Epithelial cell of proximal tubule (primary cell): Measurements from ENCODE around the gene ICOSLG. TPM values are rescaled to one million over a fixed set of nuclear protein-coding genes. Genes with fewer than 3 reads are reported as not detected.
"Not testable (repeated sequence)": the region's sequence is repeated elsewhere in the genome, so short reads cannot be mapped to it uniquely, and the experiment has no call there.

Experiments
- DNase-seq: peaks from one replicate; pipeline ENCODE4 v3.0.0-alpha.2; 2011; ENCODE audit warnings: low read depth
- H3K4me3 ChIP-seq: 2 replicates; pipeline ENCODE4 v1.5.1; 2011; ENCODE audit warnings: low read depth, mild to moderate bottlenecking, low read length
- total RNA-seq: library from RNA; depleted of rRNA; stranded (reverse); fragments of >200 nt; gene quantifications from 2 replicates; pipeline ENCODE4 v1.2.3, GENCODE V29; 2015
- TF ChIP-seq, protein P1 (sequence below): conservative IDR thresholded peaks from 2 replicates; pipeline ENCODE4 v1.5.1; 2012; ENCODE audit warnings: low read depth, mild to moderate bottlenecking, low read length

The ICOSLG gene, protein sequence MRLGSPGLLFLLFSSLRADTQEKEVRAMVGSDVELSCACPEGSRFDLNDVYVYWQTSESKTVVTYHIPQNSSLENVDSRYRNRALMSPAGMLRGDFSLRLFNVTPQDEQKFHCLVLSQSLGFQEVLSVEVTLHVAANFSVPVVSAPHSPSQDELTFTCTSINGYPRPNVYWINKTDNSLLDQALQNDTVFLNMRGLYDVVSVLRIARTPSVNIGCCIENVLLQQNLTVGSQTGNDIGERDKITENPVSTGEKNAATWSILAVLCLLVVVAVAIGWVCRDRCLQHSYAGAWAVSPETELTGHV
- 0.29 and 2.7 TPM in 2 replicates for total RNA-seq

DNA sequence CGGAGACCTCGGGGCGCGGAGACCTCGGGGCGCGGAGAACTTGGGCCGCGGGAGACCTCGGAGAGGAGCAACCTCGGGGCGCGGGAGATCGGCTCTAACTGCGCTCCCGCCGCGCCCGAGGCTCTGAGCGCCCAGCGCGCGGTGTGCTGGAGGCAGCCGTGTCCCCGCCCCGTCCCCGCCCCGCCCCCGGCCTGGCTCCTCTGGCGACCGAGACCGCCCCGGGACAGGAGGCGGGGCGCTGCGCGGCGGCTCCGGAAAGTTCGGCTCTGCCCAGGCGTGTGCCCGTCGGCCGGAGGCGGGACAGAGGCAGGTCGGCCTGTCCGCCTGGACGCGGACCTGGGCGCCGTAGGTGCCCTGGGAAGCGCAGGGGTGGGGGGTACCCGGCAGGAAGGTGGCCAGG lies at the start of gene ICOSLG:
TSS of gene ICOSLG (minus strand) at position 102 of the 400 bp plus-strand sequence. CDS start 126 bp downstream, outside the sequence.
- not testable (repeated sequence) for DNase-seq, H3K4me3 ChIP-seq

DNA sequence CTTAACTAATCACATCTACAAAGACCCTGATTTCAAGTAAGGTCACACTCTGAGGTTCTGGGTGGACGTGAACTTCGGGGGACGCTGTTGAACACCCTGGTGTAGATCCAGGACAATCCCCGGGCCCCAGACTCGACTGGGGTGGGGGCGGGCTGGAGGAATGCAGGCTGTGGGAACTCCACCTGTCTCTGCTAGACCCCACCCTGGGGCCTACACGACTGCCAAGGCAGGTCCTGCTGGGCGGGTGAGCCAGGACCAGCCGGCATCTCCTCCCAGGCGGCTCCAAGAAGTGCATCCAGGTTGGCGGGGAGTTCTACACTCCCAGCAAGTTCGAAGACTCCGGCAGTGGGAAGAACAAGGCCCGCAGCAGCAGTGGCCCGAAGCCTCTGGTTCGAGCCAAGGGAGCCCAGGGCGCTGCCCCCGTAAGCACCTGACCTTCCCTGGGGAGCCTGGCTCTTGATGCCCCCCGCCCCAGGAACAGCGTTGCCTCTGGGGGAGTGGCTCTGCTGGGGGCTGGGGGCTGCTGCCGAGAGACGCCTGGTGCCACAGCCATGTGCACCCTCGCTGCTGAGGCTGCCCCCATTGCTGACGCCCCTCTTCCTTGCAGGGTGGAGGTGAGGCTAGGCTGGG lies 48.8 kb upstream of the ICOSLG start:
- H3K4me3 ChIP-seq: no peak overlapping the region
- DNase-seq: no peak
- TF ChIP-seq, protein P1, sequence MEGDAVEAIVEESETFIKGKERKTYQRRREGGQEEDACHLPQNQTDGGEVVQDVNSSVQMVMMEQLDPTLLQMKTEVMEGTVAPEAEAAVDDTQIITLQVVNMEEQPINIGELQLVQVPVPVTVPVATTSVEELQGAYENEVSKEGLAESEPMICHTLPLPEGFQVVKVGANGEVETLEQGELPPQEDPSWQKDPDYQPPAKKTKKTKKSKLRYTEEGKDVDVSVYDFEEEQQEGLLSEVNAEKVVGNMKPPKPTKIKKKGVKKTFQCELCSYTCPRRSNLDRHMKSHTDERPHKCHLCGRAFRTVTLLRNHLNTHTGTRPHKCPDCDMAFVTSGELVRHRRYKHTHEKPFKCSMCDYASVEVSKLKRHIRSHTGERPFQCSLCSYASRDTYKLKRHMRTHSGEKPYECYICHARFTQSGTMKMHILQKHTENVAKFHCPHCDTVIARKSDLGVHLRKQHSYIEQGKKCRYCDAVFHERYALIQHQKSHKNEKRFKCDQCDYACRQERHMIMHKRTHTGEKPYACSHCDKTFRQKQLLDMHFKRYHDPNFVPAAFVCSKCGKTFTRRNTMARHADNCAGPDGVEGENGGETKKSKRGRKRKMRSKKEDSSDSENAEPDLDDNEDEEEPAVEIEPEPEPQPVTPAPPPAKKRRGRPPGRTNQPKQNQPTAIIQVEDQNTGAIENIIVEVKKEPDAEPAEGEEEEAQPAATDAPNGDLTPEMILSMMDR: no peak

DNA sequence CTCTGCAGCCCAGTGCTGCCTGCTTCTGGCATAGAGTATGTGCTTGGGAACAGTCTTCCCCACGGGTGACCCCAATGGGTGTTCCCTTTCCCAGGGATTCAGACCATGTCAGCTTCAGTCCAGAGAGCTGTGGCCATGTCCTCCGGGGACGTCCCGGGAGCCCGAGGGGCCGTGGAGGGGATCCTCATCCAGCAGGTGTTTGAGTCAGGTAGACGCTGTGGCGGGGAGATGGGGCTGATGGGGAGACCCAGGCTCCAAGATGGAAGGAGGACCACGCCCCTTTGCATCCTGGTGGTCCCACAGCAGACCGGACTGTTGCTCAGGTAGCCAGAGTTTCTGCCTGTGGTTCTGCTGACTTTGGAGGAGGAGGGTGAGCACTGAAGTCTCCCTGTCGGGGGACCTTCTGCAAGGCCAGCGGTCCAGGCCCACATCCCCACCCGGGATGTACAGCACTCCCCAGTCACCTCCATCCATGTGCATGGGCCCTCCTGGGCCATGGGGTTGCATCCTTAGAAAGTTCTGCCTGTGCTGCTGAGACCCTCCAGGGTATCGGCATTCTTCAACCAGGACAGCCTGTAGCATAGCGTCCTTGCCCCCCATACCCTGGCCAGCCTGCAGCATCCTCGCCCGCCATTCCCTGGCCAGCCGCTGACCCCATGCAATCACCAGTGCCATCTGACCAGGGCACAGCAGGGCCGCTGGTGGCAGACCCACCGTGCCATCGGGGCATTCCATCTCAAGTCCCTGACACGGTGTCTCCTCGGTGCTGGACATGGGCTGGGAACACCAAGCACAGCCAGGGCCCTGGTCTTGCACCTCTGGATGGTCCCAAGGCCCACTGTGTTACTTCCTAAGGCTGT lies 47.7 kb upstream of the ICOSLG start:
- H3K4me3 ChIP-seq: no peak overlapping the region
- DNase-seq: no peak
- TF ChIP-seq, protein P1: no peak

DNA sequence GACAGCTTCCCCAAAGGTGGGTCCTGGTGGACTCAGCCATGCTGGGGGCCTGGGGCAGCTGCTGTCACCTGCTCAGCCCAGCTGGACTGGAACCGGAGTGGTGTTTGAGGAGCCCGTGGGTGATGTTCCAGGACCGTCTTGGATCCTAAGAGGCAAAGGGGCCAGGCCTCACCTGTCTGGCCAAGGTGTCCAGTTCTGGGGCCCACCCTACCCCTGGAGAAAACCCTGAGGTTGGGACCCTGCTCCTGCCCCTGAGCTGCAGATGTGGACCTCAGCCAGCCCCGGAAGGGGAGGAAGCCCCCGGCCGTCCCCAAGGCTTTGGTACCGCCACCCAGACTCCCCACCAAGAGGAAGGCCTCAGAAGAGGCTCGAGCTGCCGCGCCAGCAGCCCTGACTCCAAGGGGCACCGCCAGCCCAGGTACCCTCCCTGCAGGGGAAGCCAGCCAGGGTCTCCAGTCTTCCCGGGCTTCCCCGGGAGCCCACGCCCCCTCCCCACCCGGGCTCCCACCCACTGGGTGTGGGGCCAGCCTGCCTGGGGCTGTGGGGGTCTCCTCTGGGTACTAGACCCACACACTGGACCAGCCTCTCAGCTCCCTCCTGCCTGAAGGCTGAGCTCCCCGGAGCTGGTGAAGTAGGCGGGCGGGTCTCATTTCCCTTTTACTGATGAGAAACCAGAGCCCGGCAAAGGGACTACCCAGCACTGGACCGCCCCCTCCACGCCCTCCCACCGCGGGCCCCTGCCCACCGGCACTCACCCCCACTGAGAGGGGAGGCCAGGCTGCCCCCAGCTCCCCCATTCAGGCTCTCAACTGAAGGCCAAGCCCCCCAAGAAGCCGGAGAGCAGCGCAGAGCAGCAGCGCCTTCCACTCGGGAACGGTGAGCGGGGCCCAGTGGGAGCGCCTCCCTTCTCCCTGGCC lies 46.2 kb upstream of the ICOSLG start:
- H3K4me3 ChIP-seq: no peak overlapping the region
- DNase-seq: no peak
- TF ChIP-seq, protein P1: no peak

DNA sequence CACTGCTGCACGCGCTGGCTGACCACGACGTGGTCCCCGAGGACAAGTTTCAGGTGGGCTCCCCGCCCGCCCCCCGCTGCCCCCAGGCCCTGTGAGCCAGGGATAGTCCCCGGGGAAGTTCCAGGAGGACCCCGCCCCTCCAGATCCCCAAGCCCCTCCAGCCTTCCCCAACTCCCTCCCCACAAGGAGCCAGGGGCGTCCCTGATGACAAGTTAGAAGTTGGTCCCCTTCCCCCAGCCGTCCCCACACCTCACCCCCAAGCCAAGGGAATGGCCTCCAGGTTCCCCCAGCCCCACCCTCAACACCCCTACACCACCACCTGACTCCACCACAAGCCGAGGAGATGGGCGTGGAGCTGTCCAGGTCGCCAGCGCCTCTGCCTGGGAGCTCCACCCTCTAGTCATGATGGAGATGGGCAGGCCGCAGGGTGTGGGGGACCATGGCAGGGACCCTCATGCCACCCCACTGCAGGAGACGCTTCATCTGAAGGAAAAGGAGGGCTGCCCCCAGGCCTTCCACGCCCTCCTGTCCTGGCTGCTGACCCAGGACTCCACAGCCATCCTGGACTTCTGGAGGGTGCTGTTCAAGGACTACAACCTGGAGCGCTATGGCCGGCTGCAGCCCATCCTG lies 45.5 kb upstream of the ICOSLG start:
- TF ChIP-seq, protein P1: no peak
- H3K4me3 ChIP-seq: no peak overlapping the region
- no peak for DNase-seq

DNA sequence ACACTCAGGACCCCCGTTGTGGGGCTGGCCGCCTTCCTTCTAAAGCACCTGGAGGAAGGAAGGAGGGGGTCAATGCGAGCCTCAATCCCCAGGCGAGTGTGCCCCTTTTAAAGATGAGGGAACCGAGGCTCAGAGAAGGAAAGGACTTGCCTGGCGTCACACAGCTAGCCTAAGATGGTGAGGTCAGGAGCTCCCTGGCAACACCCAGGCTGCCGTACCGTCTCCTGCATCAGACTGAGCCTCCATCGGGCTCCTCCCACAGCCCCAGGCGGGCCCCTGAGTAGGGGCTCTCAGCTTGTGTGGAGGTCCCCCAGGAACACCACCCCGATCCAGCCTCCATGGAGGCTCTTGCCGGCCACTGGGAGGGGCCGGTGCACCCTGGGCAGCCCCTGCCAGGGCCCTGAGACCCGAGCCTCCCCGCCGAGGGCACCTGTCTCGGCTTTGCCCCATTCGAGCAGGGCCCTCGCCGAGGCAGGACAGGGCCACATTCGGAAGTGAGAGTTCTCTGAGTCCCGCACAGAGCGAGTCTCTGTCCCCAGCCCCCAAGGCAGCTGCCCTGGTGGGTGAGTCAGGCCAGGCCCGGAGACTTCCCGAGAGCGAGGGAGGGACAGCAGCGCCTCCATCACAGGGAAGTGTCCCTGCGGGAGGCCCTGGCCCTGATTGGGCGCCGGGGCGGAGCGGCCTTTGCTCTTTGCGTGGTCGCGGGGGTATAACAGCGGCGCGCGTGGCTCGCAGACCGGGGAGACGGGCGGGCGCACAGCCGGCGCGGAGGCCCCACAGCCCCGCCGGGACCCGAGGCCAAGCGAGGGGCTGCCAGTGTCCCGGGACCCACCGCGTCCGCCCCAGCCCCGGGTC lies 44.6 kb upstream of the ICOSLG start, which contains the start of gene AIRE:
TSS of gene AIRE (plus strand) at position 739 of the 855 bp plus-strand sequence. CDS start 131 bp downstream, outside the sequence.
- H3K4me3 ChIP-seq: no peak within 1 kb of the TSS
- TF ChIP-seq, protein P1: no peak
- no peak for DNase-seq
